Stimulated activated CD4-positive, alpha-beta T cell treated with anti-CD3 and anti-CD28 coated beads, Interleukin-12 subunit alpha, Interleukin-12 subunit beta, amount 100 ng/mL, for 24 hours (primary cell): ENCODE results near the gene SLC44A1.

Experiments used
- DNase-seq, 2 experiments: peaks; one replicate each; pipeline ENCODE4 v3.0.0-alpha.2; 2020; ENCODE audit warnings: low read depth in 2 of 2

Gene SLC44A1

DNA sequence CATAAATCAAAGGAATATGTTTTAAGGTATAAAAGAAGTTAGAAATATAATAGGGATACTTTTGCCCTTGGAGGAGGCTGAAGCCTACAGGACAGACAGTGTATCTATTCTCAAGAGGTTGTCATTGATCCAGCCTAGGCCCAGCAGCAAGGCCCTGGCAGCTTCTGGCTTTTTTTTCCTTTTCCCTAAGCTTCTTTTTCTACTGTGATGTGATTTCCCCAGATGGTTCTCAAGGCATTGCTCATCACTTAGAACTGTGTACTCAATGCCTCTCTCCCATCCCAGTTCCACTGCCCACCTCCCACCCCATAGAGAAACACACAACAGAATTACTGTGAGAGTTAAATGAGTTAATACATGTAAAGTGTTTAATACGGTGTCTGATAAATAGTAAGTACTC lies 88.6 kb downstream of the SLC44A1 start:
- DNase-seq, result no peak

DNA sequence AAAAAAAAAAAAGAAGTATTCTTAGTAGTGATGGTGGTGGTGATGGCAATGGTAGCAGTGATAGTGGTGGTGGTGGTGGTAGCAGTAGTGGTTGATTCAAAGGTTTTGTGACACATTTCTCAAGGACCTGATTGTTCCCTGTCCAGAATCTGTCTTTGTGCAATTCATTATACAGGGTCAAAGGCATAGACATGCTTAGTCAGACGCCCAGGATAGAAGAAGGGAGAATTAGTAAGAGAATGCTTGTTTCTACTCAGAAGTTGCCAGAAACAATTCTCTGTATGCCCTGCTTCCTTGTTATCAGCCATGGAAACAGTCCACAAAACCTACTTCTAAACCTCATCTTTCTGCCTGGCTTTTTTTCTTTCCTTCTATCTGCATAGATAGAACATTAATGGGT lies 89.4 kb downstream of the SLC44A1 start:
- no peak for DNase-seq

DNA sequence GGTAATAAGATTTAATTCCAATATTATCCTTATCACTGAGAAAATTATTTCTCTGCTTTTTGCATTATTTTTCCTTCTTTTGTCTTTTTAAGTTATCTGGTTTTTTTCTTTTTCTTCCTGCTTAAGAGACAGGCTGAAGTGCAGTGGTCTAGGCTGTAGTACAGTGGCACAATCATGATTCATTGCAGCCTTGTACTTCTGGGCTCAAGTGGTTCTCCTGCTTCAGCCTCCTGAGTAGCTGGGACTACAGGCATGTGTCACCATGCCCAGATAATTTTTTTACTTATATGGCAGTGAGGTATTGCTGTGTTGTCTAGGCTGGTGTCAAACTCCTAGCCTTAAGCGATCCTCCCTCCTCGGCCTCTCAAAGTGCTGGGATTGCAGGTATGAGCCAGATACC lies 93.9 kb downstream of the SLC44A1 start:
- no peak for DNase-seq

DNA sequence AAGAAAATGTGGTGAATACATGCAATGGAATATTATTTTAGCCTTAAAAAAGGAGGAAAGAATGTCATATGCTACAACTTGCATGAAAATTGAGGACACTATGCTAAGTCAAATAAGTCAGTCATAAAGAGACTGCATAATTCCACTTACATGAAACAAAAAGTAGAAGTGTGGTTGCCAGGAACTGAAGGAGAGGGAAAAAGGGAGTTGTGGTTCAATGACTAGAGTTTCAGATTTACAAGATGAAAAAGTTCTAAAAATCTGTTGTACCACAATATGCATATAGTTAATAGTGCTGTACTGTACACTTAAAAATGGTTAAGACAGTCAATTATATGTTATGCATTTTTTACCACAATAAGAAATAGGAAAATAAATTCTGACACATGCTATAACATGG lies 95.4 kb downstream of the SLC44A1 start:
- no peak for DNase-seq

DNA sequence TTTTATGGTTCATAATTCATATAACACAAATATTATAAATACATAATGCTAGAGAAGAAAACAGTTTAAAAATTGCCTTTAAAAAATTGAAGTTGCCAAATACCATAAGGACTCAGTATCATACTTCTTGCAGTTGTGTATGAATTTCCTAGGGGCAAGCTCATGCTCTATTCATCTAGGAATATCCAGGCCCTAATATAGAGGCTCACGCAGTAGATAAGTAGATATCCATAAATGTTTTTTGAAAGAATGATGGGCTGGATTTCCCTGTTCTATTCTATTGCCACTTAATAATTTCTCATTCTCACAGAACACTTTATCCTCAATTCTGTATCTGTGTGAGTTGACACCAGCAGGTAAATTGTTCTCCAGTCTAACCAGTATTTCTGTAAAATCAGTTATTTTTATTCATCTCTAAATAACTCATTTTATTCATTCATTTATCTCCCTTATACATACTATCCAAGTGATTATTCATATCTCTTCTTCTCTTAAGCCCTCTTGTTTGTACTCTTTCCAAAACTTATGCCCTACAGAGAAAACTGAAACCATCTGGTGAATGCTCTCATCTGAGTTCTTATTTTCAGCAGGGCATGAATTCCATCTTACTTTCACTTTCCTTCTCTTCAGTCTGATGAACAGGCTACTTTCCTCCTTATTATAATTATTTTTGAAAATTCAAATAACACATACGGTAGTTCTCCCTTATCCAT lies 97.1 kb downstream of the SLC44A1 start:
- no peak for DNase-seq

DNA sequence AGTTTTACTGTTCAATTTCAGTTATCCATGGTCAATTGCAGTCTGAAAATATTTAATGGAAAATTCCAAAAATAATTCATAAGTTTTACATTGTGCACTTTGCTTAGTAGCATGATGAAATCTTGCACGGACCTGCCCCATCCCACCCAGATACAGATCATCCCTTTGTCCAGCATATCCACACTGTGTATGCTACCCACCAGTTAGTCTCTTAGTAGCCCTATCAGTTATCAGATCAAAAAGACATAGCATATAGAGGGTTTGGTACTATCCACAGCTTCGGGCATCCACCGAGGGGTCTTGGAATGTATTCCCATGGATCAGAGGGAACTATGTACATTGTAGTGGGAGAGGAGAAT lies 97.7 kb downstream of the SLC44A1 start:
- no peak for DNase-seq

DNA sequence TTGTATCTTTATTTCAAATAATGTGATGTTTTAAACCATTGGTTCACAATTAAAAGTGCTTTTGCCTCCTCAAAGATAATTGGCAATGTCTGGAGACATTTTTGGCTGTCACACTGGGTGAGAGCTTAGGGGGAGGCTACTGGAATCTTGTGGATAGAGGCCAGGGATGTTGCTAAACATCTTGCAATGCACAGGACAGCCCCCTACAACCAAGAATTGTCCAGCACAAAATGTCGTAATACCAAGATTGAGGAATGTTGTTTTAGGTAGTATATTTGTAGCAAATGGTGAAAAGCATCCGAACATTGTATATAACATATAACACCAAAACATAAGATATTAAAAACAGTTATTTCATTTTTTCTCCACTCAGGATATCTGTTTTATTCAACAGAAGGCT lies 99.8 kb downstream of the SLC44A1 start:
- DNase-seq, result no peak

DNA sequence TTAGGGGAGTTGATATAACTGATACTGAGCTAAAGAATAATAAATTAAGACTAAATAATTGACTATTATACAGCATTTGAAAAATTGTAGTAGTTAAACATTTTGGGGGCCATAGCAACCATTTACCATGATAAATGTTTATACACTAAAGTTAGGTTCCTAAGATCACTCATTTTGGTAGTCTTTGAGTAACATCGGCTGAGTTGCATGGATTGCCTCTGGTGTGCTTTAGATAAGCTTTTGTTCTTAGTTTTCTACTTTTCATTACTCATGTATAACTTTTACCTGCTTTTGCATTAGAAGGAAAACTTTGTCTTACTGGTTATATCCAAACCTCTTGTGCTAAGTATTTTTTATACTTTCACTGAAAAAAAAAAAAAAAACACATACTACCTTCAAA lies 101.2 kb downstream of the SLC44A1 start:
- no peak for DNase-seq

DNA sequence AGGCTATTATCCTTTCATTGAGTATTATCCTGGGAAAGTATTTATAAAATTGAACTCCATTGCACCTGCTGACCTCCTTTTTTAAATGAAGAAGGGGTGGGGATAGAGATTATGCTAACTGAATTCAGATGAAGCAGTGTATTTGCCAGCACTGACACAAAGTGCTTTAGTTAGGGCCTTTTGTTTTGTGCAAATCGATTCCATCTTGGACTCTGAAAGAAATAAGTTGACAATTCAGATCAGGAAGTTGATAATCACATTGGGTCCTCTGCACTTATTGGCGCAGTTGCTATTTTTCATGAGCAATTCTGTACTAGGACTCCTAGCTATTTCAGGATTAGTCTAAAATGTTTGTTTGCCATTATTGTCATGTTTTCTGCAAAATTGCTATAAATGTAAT lies 101.8 kb downstream of the SLC44A1 start:
- no peak for DNase-seq

DNA sequence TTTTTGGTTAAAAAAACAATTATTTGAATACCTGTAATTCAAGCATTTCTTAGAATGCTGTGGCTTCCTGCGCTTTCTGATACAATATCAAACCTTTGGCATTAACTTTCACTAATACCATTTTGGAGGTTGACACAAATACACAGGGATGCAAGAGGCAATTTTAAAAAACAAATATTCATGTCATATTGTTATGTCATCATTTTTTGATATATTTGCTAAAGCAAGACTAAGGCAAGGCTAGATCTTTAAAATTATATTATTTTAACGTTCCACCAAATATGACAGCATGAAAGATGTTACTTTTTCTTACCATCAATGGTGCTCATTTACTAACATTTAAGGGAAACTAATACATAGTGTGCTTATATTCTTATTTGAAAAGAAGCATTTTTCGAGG lies 110.0 kb downstream of the SLC44A1 start:
- DNase-seq, result no peak

DNA sequence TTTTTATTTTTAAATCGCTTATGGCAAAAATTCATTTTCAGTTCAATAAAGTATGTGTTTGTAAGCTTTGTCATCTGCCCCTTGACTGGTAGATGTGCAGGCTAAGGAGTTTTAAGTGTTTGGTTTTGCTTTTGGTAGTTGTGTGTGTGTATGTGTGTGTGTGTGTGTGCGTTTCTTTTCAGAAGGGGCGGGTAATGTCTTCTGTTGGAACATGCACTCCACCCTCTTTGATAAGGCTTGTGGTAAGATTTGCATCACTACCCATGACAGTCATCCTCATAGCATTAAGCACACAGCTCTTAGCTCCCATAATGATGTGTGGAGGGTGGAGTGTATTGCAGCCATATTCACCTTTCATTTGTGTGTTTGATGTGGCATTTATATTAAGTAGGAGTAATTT lies 111.3 kb downstream of the SLC44A1 start:
- no peak for DNase-seq

DNA sequence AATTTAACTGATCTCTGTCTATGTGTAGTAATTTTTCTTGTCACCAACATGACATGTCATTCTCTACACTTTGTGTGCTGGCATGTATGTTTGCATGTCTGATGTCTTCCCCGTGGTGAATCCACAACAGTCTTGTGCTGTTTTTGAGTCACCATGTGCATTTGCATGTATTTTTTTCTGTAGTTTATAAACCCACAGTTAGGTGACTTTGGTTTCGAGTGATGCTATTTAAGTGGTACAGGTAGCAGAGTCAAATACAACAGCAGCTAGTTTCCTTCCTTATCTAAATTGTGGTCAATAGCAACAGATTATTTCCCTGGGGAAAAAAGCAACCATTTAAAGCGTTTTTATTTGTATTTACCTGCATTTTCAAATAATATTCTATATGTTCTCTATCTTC lies 113.5 kb downstream of the SLC44A1 start:
- no peak for DNase-seq

DNA sequence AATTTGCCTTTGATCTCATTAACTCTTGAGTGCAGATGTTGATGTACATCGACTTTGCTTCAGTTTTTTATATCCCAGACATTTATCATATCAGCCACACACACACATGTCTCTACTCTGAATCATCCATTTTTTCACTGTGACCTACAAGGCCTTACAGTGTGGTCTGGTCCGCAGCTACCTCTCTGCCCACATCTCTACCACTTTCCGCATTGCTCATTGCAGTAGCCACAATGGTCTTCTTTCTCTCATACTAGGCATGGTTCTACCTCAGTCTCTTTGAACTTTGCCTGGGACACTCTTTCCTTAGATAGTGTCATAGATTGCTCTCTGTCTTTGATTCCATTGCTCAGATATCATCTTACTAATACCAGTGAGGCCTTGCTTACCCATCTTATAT lies 115.4 kb downstream of the SLC44A1 start:
- DNase-seq, result peak in 1 of 2 experiments; percentile 45

DNA sequence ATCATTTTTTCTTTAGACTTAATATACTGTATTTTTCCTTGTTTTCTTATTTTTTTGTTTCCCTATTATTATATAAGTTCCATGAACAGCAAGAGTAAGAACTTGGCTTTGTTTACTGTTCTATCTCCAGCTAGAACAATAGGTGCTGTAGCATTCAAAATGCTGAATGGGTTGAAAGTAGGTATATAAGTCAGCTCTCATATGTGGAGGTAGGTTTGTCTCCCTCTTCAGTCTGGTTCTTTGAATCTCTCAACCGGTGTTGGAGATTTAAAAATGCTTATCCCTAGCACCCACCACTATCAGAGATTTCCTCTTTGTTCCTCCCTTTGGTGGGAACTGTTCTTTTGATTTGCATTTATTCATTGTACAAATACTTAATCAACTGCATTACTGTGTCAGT lies 115.9 kb downstream of the SLC44A1 start:
- DNase-seq, result no peak

DNA sequence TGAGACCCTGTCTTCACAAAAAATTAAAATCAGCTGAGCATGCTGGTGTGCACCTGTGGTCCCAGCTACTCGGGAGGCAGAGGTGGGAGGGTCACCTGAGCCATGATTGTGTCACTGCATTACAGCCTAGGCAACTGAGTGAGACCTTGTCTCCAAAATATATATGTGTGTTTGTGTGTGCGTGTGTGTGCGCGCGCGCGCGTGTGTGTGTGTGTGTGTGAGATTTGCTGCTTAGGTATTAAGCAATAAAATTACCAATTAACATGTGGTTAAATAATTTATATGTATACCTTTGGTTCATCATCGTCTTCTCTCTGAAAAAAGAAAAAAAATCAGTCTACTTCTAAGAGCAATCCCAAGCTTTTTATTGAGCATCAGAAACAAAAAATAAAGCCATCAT lies 117.4 kb downstream of the SLC44A1 start:
- no peak for DNase-seq

DNA sequence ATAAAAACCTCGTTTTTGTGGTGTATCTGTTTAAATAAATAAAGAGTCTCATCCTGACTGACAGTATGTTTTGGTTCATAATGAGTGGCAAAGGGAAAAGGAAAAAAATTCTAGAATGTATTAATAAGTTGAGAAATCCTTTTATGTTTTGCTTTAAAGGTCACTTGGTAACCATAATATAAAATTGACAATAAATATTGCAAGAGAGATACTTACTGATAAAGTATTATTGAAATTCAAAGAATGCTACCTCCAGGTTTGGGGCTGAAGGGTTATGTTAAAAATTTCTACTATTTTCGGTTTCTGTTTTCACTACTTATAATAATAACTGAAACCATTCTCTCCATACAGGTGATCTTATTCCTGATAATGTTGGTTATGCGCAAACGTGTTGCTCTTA lies 118.0 kb downstream of the SLC44A1 start:
- DNase-seq, result no peak

DNA sequence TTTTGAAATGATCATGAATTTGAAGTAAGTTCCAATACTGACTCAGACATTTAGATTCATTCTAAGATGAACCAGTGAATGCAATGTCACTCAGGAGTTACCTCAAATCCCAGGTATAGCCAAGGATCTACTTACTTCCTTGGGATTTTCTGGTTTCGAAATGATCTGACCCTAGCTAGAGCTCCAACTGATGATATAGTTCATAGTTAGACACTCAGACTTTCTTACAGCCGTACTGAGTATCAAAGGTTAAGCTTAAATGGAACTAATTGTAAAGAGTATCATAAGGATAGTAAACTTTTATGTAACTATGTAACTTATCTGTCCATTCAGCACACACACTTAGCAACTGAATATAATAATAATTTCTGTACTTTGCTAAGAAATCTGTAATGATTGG lies 119.4 kb downstream of the SLC44A1 start:
- DNase-seq, result no peak

DNA sequence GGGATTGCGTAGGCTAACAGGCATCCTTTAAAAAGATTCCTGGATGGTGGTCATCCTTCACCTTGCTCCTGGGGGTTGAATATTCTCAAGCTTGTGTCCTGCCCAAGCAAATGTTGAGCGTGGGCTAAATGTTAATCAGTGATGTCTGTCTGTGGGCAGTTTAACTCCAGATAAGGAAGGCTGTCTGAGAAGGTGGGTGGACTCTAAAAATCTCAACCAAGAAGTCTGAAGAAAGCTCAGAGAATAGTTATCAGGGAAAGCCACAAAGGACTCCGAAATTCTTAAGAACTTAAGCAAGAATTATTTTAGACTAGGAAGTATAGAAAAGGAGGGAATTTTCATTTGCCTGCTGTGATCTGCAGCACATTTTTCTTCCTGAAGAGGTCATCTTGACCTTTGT lies 125.5 kb downstream of the SLC44A1 start:
- DNase-seq, result no peak

DNA sequence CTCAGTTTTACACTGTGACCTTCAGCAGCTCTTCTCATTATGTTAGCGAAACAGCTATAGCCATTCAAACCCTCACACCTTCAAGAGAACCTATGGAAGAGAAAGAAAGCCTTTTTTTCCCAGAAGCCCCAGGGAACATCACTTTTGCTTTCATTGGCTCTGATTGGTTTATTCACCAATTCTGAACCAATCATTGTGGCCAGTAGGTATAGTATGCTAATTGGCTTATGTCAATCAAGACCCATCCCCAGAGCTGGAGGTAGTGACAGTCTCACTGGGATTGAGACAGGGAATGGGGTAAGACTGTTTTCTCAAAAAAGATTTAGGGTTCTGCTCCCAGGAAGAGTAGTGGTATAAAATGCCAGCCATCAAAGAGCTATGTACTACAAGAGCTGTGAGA lies 129.3 kb downstream of the SLC44A1 start:
- DNase-seq, result no peak

DNA sequence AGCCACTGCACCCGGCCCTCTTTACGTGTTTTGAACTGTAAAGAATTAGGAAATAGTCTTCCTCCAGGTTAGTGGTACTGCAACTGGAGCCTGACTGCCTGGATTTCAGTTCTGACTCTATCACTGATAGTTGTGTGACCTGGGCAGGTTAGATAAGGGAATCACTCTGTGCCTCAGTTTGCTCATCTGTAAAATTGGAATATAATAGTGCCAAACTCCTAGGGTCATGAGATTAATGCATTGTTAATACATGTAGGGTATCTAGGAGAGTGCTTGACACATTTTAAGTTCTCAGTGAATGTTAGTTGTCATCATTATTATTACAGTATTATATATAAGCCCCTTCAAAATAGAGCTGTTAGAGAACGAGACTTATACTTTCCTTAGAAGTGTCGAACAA lies 130.9 kb downstream of the SLC44A1 start:
- no peak for DNase-seq

DNA sequence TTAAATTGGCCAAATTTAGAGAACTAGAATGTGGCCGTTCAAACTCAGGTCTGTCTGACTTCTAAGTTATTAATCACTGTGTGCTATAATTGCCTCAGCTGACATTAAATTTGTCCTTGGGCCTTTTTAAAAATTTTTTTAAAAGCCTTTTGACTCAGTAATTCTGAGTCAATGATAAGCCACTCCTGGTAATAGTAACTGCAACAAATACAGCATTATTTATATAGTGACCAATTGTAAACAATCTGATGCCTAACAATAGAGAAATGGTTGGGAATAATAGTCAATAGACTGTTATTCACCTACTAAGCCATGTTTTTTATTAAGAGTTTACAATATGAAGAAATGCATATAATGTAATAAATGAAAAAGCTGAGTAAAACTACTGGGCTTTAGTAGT lies 132.4 kb downstream of the SLC44A1 start:
- no peak for DNase-seq

DNA sequence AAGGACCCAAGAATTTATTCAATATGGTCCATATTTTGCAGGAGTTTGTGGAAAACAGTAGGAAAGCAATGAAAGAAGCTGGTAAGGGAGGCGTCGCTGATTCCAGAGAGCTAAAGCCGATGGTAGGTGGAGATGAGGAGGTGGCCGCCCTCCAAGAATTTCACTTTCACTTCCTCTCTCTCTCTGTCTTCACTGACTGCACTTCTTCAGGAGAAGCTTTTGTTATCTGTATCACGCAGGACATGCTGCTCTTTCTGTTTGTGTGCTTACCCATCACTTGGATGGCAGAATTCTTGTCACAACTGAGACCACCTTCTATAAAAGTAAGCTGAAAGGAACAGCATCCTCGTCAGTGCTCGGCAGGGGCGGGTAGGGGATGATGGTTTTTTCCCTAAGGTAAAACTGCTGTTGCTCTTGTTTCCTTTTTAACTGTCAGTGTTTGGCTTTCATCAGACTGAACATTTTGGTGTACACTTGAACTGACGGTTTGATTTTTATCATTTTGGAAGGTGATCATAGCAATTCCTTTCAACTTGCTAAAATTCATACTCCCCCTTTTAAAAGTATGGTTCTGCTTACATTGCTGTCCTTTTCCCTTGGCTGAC lies 141.0 kb downstream of the SLC44A1 start:
- DNase-seq, result peak in 1 of 2 experiments; percentile 2

DNA sequence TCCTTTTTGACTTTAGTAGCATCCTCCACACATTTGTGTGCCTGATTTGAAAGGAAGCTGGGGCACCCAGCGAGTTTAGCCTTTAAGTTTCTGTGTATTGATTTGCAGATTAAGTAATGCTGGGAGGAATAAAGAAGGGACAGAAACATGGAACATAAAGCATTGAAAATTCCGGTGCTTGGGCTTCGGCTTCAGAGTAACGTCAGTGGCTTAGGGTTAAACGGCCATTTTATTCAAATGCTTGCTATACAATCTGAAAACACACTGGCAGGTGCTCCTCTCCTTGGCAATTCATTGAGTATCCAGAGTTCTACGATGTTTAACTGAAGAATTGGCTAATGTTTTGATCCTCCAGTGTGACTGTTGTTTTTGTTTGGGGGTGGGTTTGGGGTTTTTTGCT lies 145.3 kb downstream of the SLC44A1 start:
- no peak for DNase-seq

DNA sequence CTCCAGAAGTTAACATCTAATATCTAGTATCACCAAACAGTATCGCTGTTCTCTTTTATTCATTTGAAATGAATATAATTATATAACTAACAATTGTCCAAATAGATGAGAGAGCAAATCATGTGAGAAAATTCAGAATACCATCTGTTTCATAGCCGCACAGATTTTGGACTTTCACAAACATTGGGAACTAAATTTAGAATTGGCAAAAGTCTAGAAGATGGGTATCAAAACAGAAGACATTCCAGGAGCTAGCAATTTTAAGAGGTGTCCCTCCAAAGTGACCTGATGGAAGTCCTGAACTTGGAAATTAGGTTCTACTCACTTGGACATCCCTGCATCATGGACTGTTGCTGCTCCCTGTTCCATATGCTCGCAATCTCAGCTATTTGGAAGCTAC lies 146.4 kb downstream of the SLC44A1 start:
- DNase-seq, result no peak
